ENCODE results near the gene NLRC3.

- no peak for TF ChIP-seq CREB5 (CRISPR knock-in tag; IDR thresholded peaks at IDR 0.05; ENCODE audit: low read depth)
- no peak for TF ChIP-seq ZC3H10 (CRISPR knock-in tag; IDR thresholded peaks at IDR 0.05)
- TF ChIP-seq BACH2 (CRISPR knock-in tag; IDR thresholded peaks at IDR 0.05; ENCODE audit: borderline replicate concordance): no peak
- TF ChIP-seq ZNF565 (CRISPR knock-in tag; conservative IDR thresholded peaks at IDR 0.05; ENCODE audit: low read depth): no peak
- no peak for TF ChIP-seq TCF4 (CRISPR knock-in tag; IDR thresholded peaks at IDR 0.05; ENCODE audit: borderline replicate concordance)
- TF ChIP-seq ZFP30 (CRISPR knock-in tag; IDR thresholded peaks at IDR 0.05): no peak
- TF ChIP-seq PATZ1 (CRISPR knock-in tag; IDR thresholded peaks at IDR 0.05; ENCODE audit: borderline replicate concordance): no peak
- TF ChIP-seq SNAI2 (CRISPR knock-in tag; IDR thresholded peaks at IDR 0.05): no peak
- TF ChIP-seq RARB (CRISPR knock-in tag; IDR thresholded peaks at IDR 0.05): no peak
- no peak for TF ChIP-seq PPARA (CRISPR knock-in tag; IDR thresholded peaks at IDR 0.05; ENCODE audit: borderline replicate concordance)
- TF ChIP-seq ARNTL (CRISPR knock-in tag; IDR thresholded peaks at IDR 0.05; ENCODE audit: borderline replicate concordance, low read depth): no peak
- TF ChIP-seq ISL1 (CRISPR knock-in tag; IDR thresholded peaks at IDR 0.05): no peak
- no peak for TF ChIP-seq ZFP3 (CRISPR knock-in tag; IDR thresholded peaks at IDR 0.05)
- no peak for TF ChIP-seq TSHZ2 (CRISPR knock-in tag; IDR thresholded peaks at IDR 0.05)
Measured at GRCh38 chr16:3541527-3542155, 35.6 kb downstream of the NLRC3 start.
